MG63 (cell line): ENCODE data around the gene CDC73. TPM values are rescaled to one million over a fixed set of nuclear protein-coding genes. Genes with fewer than 3 reads are reported as not detected.
"Not testable (repeated sequence)": the region's sequence is repeated elsewhere in the genome, so short reads cannot be mapped to it uniquely, and the experiment has no call there.

ENCODE experiments used
- DNase-seq: peaks from one replicate; pipeline ENCODE4 v3.0.0-alpha.2; 2020
- H3K27me3 ChIP-seq: fragments of 250-450 bp; sonication (Bioruptor Pico); 2 replicates; pipeline ENCODE4 v1.5.1; 2020; ENCODE audit warnings: mild to moderate bottlenecking, moderate library complexity
- H3K36me3 ChIP-seq: fragments of 250-450 bp; sonication (Bioruptor Pico); 2 replicates; pipeline ENCODE4 v1.5.1; 2020; ENCODE audit warnings: mild to moderate bottlenecking, moderate library complexity
- H3K4me3 ChIP-seq: fragments of 250-450 bp; sonication (Bioruptor Pico); 2 replicates; pipeline ENCODE4 v1.5.1; 2020; ENCODE audit warnings: mild to moderate bottlenecking, moderate library complexity
- H3K9me3 ChIP-seq: fragments of 250-450 bp; sonication (Bioruptor Pico); 2 replicates; pipeline ENCODE4 v1.5.1; 2020; ENCODE audit warnings: mild to moderate bottlenecking, moderate library complexity
- total RNA-seq: library from RNA; depleted of rRNA; stranded (reverse); fragments of >200 nt; shearing (Covaris generic); gene quantifications from 2 replicates; pipeline ENCODE4 v1.2.3, GENCODE V29; 2014; ENCODE audit warnings: low replicate concordance; rRNA removed

Gene CDC73
- total RNA-seq, 1 experiment from 2014 or later, result 19.8 TPM

DNA sequence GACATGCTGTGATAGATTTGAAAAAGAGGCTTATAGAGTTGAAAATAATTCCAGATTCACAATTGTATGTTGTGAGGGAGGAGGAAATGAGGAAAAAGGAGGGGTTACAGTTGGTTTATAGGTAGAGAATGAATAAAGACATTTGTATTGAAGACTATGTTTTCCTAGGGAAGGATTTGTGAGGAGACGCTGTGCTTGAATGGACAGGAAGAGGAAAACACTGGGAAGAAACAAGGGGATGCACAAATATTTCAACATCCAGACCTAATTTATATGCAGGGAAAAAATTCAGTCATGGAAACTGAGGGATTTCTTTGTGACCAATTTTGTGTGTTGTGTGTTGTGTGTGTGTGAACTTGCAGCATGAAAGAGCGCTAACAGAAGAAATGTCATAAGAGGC is 157.1 kb downstream of the CDC73 start:
- H3K9me3 ChIP-seq, result no peaks in the 10 kb centered on the region
- H3K27me3 ChIP-seq, result no peaks in the 10 kb centered on the region
- no peak overlapping the region for H3K4me3 ChIP-seq
- DNase-seq, result no peak
- no peaks in the 10 kb centered on the region; the same call in 1 of the 2 replicates for H3K36me3 ChIP-seq

DNA sequence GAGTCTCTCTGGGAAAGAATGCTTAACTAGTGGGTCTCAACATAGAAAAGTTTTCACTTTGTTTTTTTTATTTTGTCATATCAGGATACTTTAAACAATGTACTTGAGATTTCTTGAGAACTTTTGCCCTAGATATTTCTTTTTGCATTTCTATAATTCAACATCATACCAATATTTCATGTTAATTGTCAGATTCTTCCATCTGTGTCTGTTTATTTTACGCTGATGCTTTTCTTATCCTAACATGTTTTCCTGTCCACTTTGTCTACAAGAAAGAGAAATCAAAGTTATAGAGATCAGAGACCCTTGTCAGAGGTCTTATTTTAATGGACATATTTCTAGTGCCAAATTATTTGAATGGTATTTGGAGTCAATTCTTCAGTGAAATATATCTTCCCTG is 160.1 kb downstream of the CDC73 start:
- DNase-seq, result no peak
- Histone ChIP-seq H3K27me3 (no peaks in the 10 kb centered on the region), H3K9me3 (no peaks in the 10 kb centered on the region), H3K4me3 (no peak overlapping the region), H3K36me3 (no peaks in the 10 kb centered on the region; the same call in 1 of the 2 replicates)

DNA sequence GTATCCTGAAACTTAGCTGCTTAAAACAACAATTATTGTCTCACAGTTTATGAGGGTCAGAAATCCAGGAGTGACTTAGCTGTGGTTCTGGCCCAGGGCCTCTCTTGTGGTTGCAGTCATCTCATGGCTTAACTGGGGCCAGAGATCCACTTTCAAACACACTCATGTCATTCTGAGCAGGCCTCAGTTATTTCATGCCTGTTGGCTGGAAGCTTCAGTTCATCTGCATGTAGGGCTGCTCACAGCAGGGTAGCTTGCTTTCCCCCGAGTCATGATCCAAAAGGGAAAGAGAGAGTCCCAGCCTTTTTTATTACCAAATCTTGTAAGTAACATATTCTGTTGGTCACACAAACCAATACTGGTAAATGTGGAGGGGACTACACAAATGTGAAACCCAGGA is 161.2 kb downstream of the CDC73 start:
- Histone ChIP-seq H3K27me3 (no peaks in the 10 kb centered on the region), H3K9me3 (no peaks in the 10 kb centered on the region), H3K36me3 (no peaks in the 10 kb centered on the region; the same call in 1 of the 2 replicates), H3K4me3 (no peak overlapping the region)
- peak; percentile 56 for DNase-seq

DNA sequence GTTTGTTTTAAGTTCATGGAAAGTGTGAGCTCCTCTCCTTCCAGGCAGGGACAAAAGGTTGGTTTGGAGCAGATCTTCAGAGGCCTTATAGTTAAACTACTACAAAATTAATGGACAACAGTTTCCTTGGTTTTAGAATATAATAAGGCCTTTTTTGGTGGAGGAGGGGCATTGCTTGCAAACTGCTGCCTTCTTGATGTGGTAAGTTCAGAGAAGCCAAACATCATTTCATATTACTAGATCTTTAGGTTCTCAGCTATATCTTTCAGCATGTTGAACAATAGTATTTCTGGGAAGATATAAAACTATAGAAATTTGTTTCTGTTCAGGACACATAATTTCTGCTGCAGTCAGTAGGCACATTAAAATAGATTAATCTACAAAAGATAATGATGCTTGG is 162.4 kb downstream of the CDC73 start:
- Histone ChIP-seq H3K4me3 (no peak overlapping the region), H3K27me3 (no peaks in the 10 kb centered on the region)

DNA sequence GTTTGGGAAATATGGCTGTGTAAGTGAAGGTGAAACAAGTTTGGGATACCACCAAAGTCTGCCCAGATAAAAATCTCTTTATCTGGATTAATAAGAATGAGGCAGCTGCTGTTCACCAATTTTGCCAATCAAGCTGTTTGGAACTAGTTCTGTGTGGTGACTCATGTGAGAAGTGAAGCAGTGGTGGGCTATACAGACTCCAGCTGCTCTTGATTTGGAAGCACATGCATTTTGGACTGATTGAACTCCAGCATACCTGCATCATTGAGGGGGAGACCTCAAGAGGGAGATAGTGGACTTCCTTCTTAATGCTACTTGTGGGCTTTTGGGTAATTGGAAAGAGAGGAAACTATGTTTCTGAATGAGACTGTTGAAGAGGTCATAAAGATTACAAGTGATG is 163.8 kb downstream of the CDC73 start:
- no peak for DNase-seq
- Histone ChIP-seq H3K27me3 (no peaks in the 10 kb centered on the region), H3K4me3 (no peak overlapping the region)

More for the DNA sequence above, 162.4 kb downstream of the CDC73 start:
- no peaks in the 10 kb centered on the region for H3K9me3 ChIP-seq
- no peaks in the 10 kb centered on the region; the same call in 1 of the 2 replicates for H3K36me3 ChIP-seq
- no peak for DNase-seq

DNA sequence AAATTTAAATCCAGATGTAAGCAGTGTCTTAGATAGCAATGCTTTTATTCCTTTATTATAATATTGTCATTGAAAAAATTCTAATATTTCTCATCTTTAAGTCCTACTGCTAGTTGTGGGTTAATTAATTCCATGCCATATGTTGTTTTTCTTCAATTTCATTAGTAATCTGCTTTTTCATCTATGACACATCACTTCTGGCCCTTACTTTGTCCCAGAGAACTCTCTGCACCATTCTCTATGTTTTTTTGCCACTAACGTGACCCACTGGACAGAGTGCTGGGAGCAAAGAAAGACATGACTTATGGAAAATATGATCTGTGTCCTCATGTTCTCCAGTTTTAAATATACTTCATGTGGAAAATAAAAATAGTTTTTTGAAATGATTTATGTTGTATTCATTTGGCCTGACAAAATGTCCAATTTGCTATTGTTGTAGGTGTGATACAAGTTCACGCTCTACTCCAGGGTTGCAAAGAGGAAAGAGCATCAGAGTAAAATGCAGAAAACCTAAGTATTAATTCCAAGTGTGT is 166.8 kb downstream of the CDC73 start:
- not testable (repeated sequence) for H3K27me3 ChIP-seq, H3K4me3 ChIP-seq, H3K9me3 ChIP-seq, H3K36me3 ChIP-seq, DNase-seq

More for the DNA sequence above, 163.8 kb downstream of the CDC73 start:
- no peaks in the 10 kb centered on the region for H3K9me3 ChIP-seq
- no peaks in the 10 kb centered on the region; the same call in 1 of the 2 replicates for H3K36me3 ChIP-seq

DNA sequence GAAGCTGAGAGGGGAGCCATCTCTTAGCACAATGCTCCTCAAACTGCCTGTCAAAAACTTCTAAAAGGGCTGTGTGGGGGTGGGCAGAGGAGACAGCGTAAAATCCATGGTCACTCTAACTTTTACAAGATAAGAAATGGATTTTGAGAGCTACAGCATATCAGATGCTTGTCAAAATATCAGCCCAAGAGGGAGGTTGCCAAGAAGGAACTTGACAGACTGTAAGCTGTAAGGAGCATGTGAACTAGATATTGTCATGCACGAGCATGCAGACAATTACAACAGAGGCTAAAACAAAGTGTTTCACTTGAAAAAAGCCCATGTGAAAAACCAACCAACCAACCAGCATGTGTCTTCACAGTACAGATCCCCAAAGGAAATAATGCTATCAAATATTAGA is 171.9 kb downstream of the CDC73 start:
- Histone ChIP-seq H3K36me3 (no peaks in the 10 kb centered on the region), H3K9me3 (no peaks in the 10 kb centered on the region; the same call in 1 of the 2 replicates), H3K4me3 (no peak overlapping the region), H3K27me3 (no peaks in the 10 kb centered on the region)
- DNase-seq, result no peak

DNA sequence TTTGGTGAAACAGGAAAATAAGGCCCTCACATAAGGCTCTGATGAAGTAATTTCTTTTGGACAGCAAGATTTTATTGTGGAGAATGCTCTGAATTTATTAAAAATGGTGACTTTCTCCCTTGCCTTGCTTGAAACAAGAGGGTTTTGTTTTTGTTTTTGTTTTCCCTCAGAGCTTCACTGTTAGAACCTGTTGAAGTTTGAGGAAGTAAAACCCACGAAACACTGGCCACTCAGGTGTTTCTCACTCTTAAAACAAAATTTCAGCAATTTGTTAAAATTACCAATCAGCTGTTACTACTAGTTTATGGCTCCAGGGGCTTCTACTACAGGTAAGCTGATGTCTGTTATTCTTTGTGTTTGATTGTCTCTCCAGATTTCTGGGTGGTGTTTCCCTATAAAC is 177.2 kb downstream of the CDC73 start:
- Histone ChIP-seq H3K27me3 (no peaks in the 10 kb centered on the region), H3K9me3 (no peaks in the 10 kb centered on the region; the same call in 1 of the 2 replicates), H3K36me3 (no peaks in the 10 kb centered on the region), H3K4me3 (no peak overlapping the region)
- DNase-seq, result no peak

DNA sequence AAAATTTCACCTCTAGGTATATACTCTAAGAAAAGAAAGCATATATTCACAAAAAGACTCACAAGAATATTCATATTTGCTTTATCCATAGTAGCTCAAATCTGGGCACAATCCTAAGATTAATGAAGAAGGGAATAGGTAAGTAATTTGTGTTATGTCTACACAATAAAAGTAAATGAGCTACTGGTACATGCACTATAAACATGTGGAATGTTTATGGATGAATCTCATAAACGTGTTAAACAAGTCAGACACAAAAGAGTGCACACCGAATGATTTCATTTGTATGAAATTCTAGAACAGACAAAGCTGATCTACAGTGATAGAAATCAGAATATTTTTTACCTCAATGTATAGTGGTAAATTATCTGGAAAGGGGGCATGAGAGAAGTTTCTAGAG is 179.9 kb downstream of the CDC73 start:
- no peaks in the 10 kb centered on the region for H3K36me3 ChIP-seq
- no peak for DNase-seq

DNA sequence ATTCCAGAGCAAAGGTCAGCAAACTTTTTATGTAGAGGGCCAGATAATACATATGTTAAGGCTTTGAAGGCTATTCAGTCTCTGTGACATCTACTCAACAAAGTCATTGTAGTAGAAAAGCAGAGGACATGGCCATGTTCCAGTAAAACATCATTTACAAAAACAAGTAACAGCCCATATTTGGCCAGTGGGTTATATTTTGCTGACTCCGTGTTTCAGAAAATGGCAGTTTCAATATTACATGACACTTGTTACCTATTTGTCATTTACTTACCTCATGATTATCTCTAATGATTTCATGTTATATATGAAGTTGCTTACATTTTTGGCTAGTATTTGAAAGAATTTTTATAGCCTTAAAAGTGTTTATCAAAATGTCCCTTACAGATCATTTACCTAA is 182.0 kb downstream of the CDC73 start:
- no peak for DNase-seq
- no peaks in the 10 kb centered on the region for H3K36me3 ChIP-seq
- H3K27me3 ChIP-seq, result no peaks in the 10 kb centered on the region
- H3K9me3 ChIP-seq, result no peaks in the 10 kb centered on the region
- H3K4me3 ChIP-seq, result no peak overlapping the region

More for the DNA sequence above, 179.9 kb downstream of the CDC73 start:
- H3K27me3 ChIP-seq, result no peaks in the 10 kb centered on the region
- no peak overlapping the region for H3K4me3 ChIP-seq
- no peaks in the 10 kb centered on the region for H3K9me3 ChIP-seq

Other genes with a start within 250 kb of the CDC73 start
- 70.5 and 143 TPM in 2 replicates for gene UCHL5, start 62.7 kb upstream of the CDC73 start, total RNA-seq
- 65.6 and 81.6 TPM in 2 replicates for gene RO60, start 62.4 kb upstream of the CDC73 start, total RNA-seq
- 58.9 and 161 TPM in 2 replicates for gene GLRX2, start 16.6 kb upstream of the CDC73 start, total RNA-seq
- gene B3GALT2, start 64.6 kb downstream of the CDC73 start, total RNA-seq, result not detected in 2 replicates